MG63 (cell line): Measurements from ENCODE around the gene ANKS6. TPM values are rescaled to one million over a fixed set of nuclear protein-coding genes. Genes with fewer than 3 reads are reported as not detected.

Experiments used
- DNase-seq: peaks from one replicate; pipeline ENCODE4 v3.0.0-alpha.2; 2020
- H3K27me3 ChIP-seq: fragments of 250-450 bp; sonication (Bioruptor Pico); 2 replicates; pipeline ENCODE4 v1.5.1; 2020; ENCODE audit warnings: mild to moderate bottlenecking, moderate library complexity
- H3K36me3 ChIP-seq: fragments of 250-450 bp; sonication (Bioruptor Pico); 2 replicates; pipeline ENCODE4 v1.5.1; 2020; ENCODE audit warnings: mild to moderate bottlenecking, moderate library complexity
- H3K4me3 ChIP-seq: fragments of 250-450 bp; sonication (Bioruptor Pico); 2 replicates; pipeline ENCODE4 v1.5.1; 2020; ENCODE audit warnings: mild to moderate bottlenecking, moderate library complexity
- H3K9me3 ChIP-seq: fragments of 250-450 bp; sonication (Bioruptor Pico); 2 replicates; pipeline ENCODE4 v1.5.1; 2020; ENCODE audit warnings: mild to moderate bottlenecking, moderate library complexity
- total RNA-seq: library from RNA; depleted of rRNA; stranded (reverse); fragments of >200 nt; shearing (Covaris generic); gene quantifications from 2 replicates; pipeline ENCODE4 v1.2.3, GENCODE V29; 2014; ENCODE audit warnings: low replicate concordance

ANKS6 gene
- total RNA-seq, 1 experiment from 2014 or later, result 29.1 TPM

GRCh38 chr9:98708103-98708932 lies 88.0 kb downstream of the ANKS6 start:
- DNase-seq, result peak; percentile 21
- Histone ChIP-seq H3K9me3 (no peaks in the 10 kb centered on the region), H3K27me3 (no peaks in the 10 kb centered on the region; the same call in 1 of the 2 replicates), H3K36me3 (no peaks in the 10 kb centered on the region), H3K4me3 (peak overlapping the region; percentile 47)

DNA sequence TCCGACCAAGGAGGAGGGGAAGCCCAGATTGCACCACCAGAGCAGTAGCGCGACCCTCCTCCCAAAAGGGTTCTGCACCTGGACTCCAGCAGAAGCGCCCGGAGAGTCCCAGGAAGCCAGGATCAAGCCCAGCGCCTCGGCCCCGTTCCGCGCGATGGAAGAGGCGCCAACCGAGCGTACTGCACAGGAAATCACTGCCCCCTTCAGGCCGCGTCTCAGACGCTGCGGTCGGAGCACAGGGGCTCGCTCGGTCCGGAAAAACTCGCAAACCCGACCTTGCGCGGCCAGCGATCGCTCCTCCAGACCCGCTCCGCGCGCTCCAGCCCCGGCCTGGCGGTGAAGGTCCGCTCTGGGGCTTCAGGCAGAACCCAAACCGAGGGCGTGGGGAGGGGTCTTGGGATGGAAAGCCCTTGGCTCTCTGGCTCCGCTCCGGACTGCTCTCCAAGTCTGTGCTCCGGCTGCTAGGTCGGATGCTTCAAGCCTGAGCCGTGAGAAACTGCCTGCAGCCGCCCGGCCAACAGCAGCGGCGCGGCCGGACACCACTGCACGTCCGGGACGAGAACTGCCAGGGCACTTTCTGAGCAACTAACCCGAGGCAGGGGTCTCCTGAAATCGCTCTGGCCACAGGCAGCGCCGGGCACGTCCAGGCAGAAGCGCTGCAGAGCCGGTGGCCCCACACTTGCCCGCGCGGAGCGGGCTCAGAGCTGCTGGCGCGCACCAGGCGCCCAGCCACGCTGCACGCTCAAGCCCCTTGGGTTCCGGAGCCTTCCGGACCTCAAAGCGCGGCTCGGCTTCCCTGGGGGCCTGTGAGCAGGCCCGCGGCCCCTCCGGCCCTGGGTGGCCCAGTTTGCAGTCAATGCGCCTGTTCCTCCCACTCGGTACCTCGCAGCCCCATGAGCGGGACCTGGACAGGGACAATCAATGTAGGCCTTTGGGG lies 88.9 kb downstream of the ANKS6 start:
- peak overlapping the region; percentile 47 for H3K4me3 ChIP-seq
- no peaks in the 10 kb centered on the region for H3K36me3 ChIP-seq
- DNase-seq, result peak; percentile 83
- no peaks in the 10 kb centered on the region for H3K9me3 ChIP-seq
- no peaks in the 10 kb centered on the region; the same call in 1 of the 2 replicates for H3K27me3 ChIP-seq

DNA sequence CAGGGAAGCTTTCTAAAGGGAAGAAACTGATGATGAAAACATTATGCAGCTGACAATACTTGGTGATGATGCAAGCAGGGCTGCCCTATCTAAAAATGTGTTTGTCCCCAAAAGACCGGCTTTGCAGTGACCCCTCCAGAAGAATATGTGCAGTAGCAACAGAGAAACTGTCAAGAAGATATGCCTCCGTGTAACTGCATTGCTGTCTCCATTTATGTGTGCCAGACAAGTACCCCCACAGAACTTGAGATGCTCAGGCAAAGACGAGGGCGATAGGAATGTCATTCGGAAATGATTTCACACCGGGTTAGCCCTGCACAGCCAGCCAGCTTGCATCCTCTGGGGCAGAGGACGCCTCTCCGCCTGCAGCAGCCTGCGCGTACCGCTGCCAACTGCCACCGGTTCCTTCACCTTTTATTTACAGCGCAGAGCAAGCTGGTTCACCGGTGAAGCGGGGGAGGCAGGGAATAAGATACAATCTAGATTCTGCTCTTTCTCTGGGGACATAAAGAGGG lies 89.6 kb downstream of the ANKS6 start:
- H3K4me3 ChIP-seq, result peak overlapping the region; percentile 47
- no peaks in the 10 kb centered on the region for H3K36me3 ChIP-seq
- no peak for DNase-seq
- H3K27me3 ChIP-seq, result no peaks in the 10 kb centered on the region
- H3K9me3 ChIP-seq, result no peaks in the 10 kb centered on the region

DNA sequence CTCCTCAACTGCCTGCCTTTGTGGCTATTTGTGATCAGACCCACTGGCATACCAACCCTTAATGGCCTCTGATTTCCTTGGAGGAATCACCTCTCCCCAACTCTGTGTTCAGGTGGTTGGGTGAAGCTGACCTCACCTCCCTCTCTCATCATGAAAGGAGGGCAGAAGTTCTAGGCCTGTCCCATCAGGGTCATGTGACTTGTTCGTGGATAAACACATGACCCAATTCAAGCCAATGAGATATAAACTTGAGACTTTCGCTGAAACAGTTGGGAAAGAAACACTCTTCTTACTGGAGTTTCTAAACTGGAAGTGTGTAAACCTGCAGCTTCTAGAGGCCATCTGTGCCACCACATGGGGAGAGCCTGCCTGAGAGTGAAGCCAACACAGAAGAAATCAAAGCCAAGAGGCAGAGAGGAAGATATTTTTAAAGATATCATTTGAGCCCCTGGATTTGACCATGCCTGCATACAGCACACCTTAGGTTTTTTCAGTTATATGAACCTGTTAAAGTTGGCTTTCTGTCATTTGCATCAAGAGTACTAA lies 93.4 kb downstream of the ANKS6 start:
- H3K36me3 ChIP-seq, result no peaks in the 10 kb centered on the region
- H3K27me3 ChIP-seq, result no peaks in the 10 kb centered on the region
- no peak overlapping the region for H3K4me3 ChIP-seq
- no peak for DNase-seq
- H3K9me3 ChIP-seq, result no peaks in the 10 kb centered on the region

GRCh38 chr9:98702340-98702739 lies 94.0 kb downstream of the ANKS6 start:
- no peak for DNase-seq
- no peaks in the 10 kb centered on the region for H3K36me3 ChIP-seq
- no peaks in the 10 kb centered on the region for H3K27me3 ChIP-seq
- no peaks in the 10 kb centered on the region for H3K9me3 ChIP-seq
- no peak overlapping the region for H3K4me3 ChIP-seq

DNA sequence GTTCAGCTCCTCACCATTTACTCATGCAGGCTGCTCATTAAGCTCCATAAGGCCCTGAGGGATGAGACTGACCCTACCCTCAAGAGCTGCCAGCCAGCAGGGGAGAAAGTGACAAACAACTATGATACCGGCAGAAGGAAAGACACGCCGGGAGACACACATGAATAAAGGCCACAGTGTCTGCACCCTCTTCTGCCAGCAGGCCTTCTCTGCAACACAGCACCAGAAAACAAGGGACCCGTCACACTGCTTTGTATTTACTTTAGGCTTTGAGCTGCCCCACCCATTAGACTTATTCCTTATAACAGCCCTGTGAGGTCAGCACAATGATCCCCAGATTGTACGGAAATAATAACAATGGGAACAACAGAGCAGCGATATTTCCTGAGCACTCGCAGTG lies 94.8 kb downstream of the ANKS6 start:
- Histone ChIP-seq H3K36me3 (no peaks in the 10 kb centered on the region), H3K9me3 (no peaks in the 10 kb centered on the region), H3K4me3 (no peak overlapping the region), H3K27me3 (no peaks in the 10 kb centered on the region)
- DNase-seq, result no peak

- Histone ChIP-seq H3K27me3 (no peaks in the 10 kb centered on the region), H3K9me3 (no peaks in the 10 kb centered on the region), H3K36me3 (no peaks in the 10 kb centered on the region), H3K4me3 (no peak overlapping the region)
- no peak for DNase-seq
These were observed 95.6 kb downstream of the ANKS6 start for GRCh38 chr9:98700801-98701200.

GRCh38 chr9:98698856-98699255 lies 97.5 kb downstream of the ANKS6 start:
- Histone ChIP-seq H3K9me3 (no peaks in the 10 kb centered on the region), H3K4me3 (no peak overlapping the region), H3K36me3 (no peaks in the 10 kb centered on the region), H3K27me3 (no peaks in the 10 kb centered on the region)
- DNase-seq, result peak; percentile 16

- no peaks in the 10 kb centered on the region for H3K36me3 ChIP-seq
These were observed 101.4 kb downstream of the ANKS6 start for GRCh38 chr9:98694943-98695342.

GRCh38 chr9:98692392-98692791 lies 104.0 kb downstream of the ANKS6 start:
- no peak for DNase-seq
- Histone ChIP-seq H3K4me3 (no peak overlapping the region), H3K27me3 (no peaks in the 10 kb centered on the region), H3K9me3 (no peaks in the 10 kb centered on the region), H3K36me3 (no peaks in the 10 kb centered on the region)

More at GRCh38 chr9:98694943-98695342, 101.4 kb downstream of the ANKS6 start:
- DNase-seq, result no peak
- no peaks in the 10 kb centered on the region for H3K9me3 ChIP-seq
- no peak overlapping the region for H3K4me3 ChIP-seq
- no peaks in the 10 kb centered on the region for H3K27me3 ChIP-seq

GRCh38 chr9:98691890-98692289 lies 104.5 kb downstream of the ANKS6 start:
- H3K9me3 ChIP-seq, result no peaks in the 10 kb centered on the region
- H3K36me3 ChIP-seq, result no peaks in the 10 kb centered on the region
- no peak for DNase-seq
- H3K27me3 ChIP-seq, result no peaks in the 10 kb centered on the region
- no peak overlapping the region for H3K4me3 ChIP-seq

- Histone ChIP-seq H3K36me3 (no peaks in the 10 kb centered on the region), H3K9me3 (no peaks in the 10 kb centered on the region), H3K4me3 (no peak overlapping the region), H3K27me3 (no peaks in the 10 kb centered on the region)
- no peak for DNase-seq
These were observed 105.7 kb downstream of the ANKS6 start for GRCh38 chr9:98690686-98691085.

DNA sequence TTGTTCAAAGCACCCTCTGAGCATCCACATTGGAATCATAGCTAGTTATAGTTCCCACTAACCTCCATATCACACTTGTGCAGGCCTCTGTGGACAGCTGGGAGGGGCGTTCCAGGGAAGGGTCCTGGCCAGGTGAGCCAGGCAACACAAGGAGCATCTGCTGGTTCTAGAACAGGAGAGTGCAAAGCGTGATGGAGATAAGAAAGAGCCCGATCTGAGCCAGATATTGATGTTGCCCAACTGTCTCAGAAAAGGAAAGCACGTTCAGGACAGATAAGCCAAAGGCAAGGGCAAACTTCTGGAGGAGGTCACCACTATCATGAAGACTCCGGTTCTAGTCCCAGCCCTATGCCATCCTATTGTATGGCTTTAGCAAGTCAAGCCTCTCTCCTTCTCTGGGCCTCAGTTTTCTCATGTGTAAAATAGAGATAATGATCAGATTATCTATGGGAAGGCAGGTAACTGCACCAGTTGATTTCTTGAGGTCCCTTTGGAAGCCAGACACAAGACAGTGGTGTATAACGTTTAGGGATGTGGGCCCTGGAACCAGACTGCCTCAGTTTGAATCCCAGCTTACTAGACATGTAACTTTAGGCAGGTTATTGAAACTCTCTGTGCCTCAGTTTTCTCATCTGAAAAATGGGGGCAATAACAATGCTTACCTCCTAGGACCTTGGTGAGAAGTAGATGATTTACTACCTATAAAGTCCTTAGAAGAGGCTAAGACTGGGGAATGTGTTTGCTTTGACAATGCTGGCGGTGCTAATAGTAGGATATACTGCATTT lies 107.5 kb downstream of the ANKS6 start:
- Histone ChIP-seq H3K4me3 (no peak overlapping the region), H3K9me3 (no peaks in the 10 kb centered on the region), H3K36me3 (no peaks in the 10 kb centered on the region), H3K27me3 (no peaks in the 10 kb centered on the region)
- DNase-seq, result no peak

- no peaks in the 10 kb centered on the region for H3K9me3 ChIP-seq
- H3K36me3 ChIP-seq, result no peaks in the 10 kb centered on the region
- H3K4me3 ChIP-seq, result no peak overlapping the region
- no peaks in the 10 kb centered on the region for H3K27me3 ChIP-seq
- DNase-seq, result no peak
These were observed 108.4 kb downstream of the ANKS6 start for GRCh38 chr9:98687911-98688310.

DNA sequence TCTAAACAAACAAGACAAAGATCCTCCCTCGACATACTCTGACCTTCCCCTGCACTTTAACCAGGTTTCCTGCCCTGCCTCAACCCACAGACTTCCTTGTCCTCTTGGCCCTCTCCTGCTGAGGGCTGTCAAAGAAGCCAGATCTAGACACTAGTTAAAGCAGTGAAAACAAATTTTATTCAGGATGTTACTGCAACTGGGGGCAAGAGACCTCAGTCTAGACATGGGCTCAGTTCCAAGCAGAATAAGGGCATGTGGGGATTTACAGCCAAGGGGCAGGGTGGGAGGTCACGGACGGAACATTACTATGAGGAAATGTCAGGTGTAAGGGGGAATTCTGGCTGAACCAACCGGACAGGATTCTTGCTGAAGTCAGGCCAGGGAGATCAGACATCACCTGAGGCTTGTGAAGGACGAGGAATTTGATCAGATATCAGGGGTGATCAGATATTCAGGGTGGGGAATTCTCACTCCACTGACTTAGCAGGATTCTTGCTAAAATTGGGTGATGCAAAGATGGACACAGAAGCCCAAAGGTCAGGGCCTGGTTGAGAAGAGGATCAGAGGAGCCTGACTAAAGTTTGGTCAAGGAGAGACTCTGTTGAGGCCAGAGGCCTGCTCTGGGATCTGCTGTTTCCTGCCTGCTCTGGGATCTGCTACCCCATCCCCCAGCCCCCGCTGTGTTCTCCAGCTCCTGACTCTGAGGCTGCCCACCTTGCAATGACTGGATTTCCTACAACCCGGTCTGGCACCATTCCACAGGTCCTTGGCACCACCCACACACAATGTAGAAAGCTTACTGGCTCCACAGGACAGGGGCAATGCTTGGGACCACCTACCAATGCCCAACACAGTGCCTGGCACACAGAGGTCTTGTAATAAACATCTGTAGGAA lies 109.1 kb downstream of the ANKS6 start:
- H3K27me3 ChIP-seq, result no peaks in the 10 kb centered on the region
- no peaks in the 10 kb centered on the region for H3K9me3 ChIP-seq
- no peak for DNase-seq
- no peaks in the 10 kb centered on the region for H3K36me3 ChIP-seq
- H3K4me3 ChIP-seq, result no peak overlapping the region
